Thymus (tissue), 11 donors: ENCODE data around the gene FREY1. TPM values are rescaled to one million over a fixed set of nuclear protein-coding genes. Genes with fewer than 3 reads are reported as not detected.
"Not testable (repeated sequence)": the region's sequence is repeated elsewhere in the genome, so short reads cannot be mapped to it uniquely, and the experiment has no call there.

Experiments used
- DNase-seq, 9 donors: peaks; one replicate each; pipeline ENCODE4 v3.0.0-alpha.2; 2013; ENCODE audit warnings: low spot score in 9 of 9, low read depth in 6 of 9, missing footprints in 1 of 9
- H3K27ac ChIP-seq, 2 donors: one replicate each; pipeline ENCODE4 v1.5.1; 2013; ENCODE audit warnings: control low read depth in 1 of 2, low read depth in 1 of 2, low read length in 1 of 2, mild to moderate bottlenecking in 1 of 2, moderate library complexity in 1 of 2
- H3K27me3 ChIP-seq, 2 donors: one replicate each; pipeline ENCODE4 v1.5.1; 2013; ENCODE audit warnings: low read length in 1 of 2; ENCODE audit not compliant: control insufficient read depth in 2 of 2, insufficient read depth in 1 of 2
- H3K36me3 ChIP-seq, 2 donors: one replicate each; pipeline ENCODE4 v1.5.1; 2013; ENCODE audit warnings: low read length in 1 of 2, mild to moderate bottlenecking in 1 of 2, moderate library complexity in 1 of 2; ENCODE audit not compliant: control insufficient read depth in 2 of 2, insufficient read depth in 2 of 2
- H3K4me1 ChIP-seq, 2 donors: one replicate each; pipeline ENCODE4 v1.5.1; 2013; ENCODE audit warnings: low read length in 2 of 2; ENCODE audit not compliant: control insufficient read depth in 2 of 2, insufficient read depth in 2 of 2
- H3K4me3 ChIP-seq, 2 donors: one replicate each; pipeline ENCODE4 v1.5.1; 2013; ENCODE audit warnings: low read length in 2 of 2, control low read depth in 1 of 2, mild to moderate bottlenecking in 1 of 2
- H3K9me3 ChIP-seq, 2 donors: one replicate each; pipeline ENCODE4 v1.5.1; 2013; ENCODE audit warnings: low read length in 1 of 2, mild to moderate bottlenecking in 1 of 2; ENCODE audit not compliant: control insufficient read depth in 2 of 2, insufficient read depth in 1 of 2
- WGBS: extraction: QIAGEN DNeasy Blood & Tissue Kit; methylation state at CpG from one replicate; pipeline ENCODE4 v1.1.7; 2013; 5-methylcytosine and 5-hydroxymethylcytosine counted together
- polyA plus RNA-seq: library from polyadenylated mRNA; stranded (reverse); fragments of 200-250 nt; gene quantifications from one replicate; pipeline ENCODE4 v1.2.3, GENCODE V29; 2013
- total RNA-seq: library from RNA; stranded (reverse); fragments of 120-200 nt; gene quantifications from one replicate; pipeline ENCODE4 v1.2.4, GENCODE V29; 2013
- donor health status: healthy.

The FREY1 gene
- total and polyA plus RNA-seq, 2 donors = 0.52 to 0.62 TPM

DNA sequence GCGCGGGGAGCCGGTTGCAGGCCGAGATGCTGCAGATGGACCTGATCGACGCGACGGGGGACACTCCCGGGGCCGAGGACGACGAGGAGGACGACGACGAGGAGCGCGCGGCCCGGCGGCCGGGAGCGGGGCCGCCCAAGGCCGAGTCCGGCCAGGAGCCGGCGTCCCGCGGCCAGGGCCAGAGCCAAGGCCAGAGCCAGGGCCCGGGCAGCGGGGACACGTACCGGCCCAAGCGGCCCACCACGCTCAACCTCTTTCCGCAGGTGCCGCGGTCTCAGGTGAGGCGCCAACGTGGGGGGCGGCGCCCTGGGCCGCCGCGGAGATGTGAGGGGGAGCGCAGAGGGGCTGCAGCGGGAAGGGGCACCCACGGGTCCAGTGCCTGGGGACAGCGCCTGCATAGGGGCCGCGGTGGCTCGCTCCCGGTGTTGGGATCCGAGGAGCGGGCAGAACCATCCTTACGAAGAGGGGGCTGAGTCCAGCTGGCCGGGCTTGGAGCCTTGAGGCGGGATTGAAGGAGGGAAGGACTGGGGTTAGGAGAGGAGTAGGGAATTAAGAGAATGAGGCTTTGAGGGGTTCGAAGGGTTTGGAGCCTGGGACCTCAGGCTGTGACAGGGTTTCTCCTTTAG is 6.8 kb downstream of the FREY1 start:
- not testable (repeated sequence) for H3K36me3 ChIP-seq, DNase-seq, H3K27ac ChIP-seq, H3K9me3 ChIP-seq
- Histone ChIP-seq H3K4me3 (peak overlapping the region in 1 of 2 donors; percentile 56), H3K27me3 (peaks cover 42 to 75% of the 10 kb centered on the region in 2 donors), H3K4me1 (peaks cover 9 to 11% of the 10 kb centered on the region in 2 donors)
- WGBS = 9% methylated on average over 38 of the region's 59 CpGs

DNA sequence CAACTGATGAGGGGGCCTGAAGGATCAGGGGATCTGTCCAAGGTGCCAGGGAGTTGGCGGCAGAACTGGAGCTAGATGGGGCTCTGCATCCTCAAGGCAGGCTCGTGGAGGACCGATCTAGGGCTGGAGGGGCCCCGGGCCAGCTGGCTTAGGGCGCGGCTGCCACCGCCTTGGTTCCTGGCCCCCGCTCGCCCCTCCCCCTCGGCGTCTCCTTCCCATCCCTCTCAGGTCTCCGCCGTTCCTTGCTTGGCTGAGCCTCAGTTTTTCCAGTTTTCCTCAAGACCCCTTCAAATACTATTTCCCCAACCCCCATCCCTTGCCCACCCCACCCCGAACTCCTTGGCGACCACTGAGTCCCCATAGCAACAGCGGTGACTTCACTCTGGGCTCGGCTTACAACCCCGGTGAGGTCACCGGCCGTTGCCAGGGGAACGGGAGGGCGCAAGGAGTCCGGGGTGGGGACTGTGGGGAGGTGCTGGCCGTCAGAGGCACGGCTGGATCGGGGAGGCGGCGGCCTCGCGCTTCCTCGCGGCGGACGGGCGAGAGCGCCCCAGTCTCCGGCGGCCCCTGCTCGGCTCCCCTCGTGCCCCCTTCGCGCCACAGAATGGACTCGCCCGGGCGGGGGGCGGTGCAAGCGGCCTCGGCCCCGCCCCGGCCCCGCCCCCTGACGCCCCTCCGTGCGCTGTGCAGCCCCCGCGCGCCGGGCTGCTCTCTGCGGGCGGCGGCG is 7.5 kb downstream of the FREY1 start:
- WGBS = 2% methylated on average over 62 of the region's 62 CpGs
- H3K4me1 ChIP-seq = peaks cover 9 to 11% of the 10 kb centered on the region in 2 donors
- H3K27me3 ChIP-seq = peaks cover 42 to 81% of the 10 kb centered on the region in 2 donors
- peak overlapping the region in 1 of 2 donors; percentile 56 for H3K4me3 ChIP-seq
- no peaks in the 10 kb centered on the region for H3K9me3 ChIP-seq
- H3K36me3 ChIP-seq = no peaks in the 10 kb centered on the region
- DNase-seq = peak in 2 of 9 donors; percentile 28 to 54
- H3K27ac ChIP-seq = no peak overlapping the region

DNA sequence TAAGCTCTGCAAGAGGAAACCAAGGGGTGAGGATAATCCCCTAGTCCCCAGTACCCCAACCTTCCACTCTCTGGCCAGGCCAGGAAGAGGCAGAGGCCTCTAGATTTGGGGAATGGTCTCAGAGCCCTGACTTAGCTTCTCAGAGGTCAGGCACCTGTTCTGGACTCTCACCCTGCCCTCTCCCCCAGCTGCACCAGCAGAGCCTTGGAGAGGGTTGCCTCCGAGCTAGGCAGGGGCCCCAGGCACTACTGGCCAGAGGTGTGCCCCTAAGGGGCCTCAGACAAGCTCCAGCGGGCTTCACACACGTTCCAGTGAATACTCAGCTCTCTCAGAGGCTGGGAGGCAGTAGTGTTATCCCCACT is 8.0 kb downstream of the FREY1 start:
- 16% methylated on average over 3 of the region's 3 CpGs for WGBS
- Histone ChIP-seq H3K9me3 (no peaks in the 10 kb centered on the region), H3K4me1 (peaks cover 9 to 11% of the 10 kb centered on the region in 2 donors), H3K27ac (no peak overlapping the region), H3K36me3 (no peaks in the 10 kb centered on the region), H3K4me3 (peak overlapping the region in 1 of 2 donors; percentile 56), H3K27me3 (peaks cover 42 to 83% of the 10 kb centered on the region in 2 donors)
- DNase-seq = no peak

DNA sequence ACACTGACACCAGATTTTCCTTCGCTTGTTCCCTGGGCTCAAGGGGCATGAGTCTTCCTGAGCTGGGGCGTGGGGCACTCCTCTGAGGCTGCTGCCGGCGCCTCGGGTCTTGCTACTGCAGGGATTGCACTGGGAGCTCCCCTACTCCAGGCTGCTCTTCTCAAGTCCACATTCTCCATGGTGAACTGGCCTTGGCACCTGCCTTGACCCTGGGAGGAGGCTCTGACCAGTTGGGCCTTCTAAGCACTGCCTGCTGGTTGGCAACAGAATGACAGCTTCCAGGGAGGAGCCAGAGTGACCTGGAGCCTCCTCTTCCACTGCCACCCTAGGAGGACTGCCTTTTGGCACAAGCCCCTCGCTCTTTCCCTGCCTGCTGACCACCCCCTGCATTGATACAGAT is 9.5 kb downstream of the FREY1 start:
- H3K4me1 ChIP-seq = peaks cover 9 to 11% of the 10 kb centered on the region in 2 donors
- H3K9me3 ChIP-seq = no peaks in the 10 kb centered on the region
- WGBS = 93% methylated on average over 6 of the region's 6 CpGs
- H3K4me3 ChIP-seq = no peak overlapping the region
- no peak for DNase-seq
- no peaks in the 10 kb centered on the region for H3K36me3 ChIP-seq
- no peak overlapping the region for H3K27ac ChIP-seq
- peaks cover 40 to 83% of the 10 kb centered on the region in 2 donors for H3K27me3 ChIP-seq

DNA sequence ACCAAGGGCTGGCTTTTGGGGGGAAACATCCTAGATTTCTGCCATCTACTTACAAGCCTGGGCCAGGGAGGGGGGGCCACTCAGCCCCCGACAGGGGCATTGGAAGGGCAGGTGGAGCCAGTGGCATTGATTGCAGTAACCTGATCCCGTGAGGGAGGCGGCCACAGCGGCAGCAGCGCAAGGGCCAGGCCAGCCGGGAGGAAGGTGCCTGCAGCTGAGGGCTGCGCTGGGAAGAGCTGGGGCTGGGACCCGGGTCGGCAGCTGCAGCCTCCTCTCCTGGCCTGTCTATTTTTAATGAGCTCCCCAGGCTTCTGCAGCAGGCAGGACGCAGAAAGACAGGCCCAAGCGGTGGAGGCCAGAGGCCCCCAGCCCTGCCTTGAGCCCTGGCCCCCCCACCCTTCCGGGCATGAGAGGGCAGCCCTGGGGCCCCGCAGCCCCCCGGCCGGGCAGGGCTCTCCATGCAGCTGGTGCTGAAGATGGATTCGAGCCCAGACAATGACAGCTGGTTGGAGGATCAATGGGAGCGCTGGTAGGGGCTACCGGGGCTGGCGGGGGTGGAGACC is 10.6 kb downstream of the FREY1 start:
- DNase-seq = no peak
- Histone ChIP-seq H3K9me3 (no peaks in the 10 kb centered on the region), H3K4me1 (peaks cover 9 to 11% of the 10 kb centered on the region in 2 donors), H3K36me3 (no peaks in the 10 kb centered on the region), H3K4me3 (no peak overlapping the region), H3K27me3 (peaks cover 36 to 72% of the 10 kb centered on the region in 2 donors), H3K27ac (no peak overlapping the region)
- WGBS = 22% methylated on average over 19 of the region's 19 CpGs

DNA sequence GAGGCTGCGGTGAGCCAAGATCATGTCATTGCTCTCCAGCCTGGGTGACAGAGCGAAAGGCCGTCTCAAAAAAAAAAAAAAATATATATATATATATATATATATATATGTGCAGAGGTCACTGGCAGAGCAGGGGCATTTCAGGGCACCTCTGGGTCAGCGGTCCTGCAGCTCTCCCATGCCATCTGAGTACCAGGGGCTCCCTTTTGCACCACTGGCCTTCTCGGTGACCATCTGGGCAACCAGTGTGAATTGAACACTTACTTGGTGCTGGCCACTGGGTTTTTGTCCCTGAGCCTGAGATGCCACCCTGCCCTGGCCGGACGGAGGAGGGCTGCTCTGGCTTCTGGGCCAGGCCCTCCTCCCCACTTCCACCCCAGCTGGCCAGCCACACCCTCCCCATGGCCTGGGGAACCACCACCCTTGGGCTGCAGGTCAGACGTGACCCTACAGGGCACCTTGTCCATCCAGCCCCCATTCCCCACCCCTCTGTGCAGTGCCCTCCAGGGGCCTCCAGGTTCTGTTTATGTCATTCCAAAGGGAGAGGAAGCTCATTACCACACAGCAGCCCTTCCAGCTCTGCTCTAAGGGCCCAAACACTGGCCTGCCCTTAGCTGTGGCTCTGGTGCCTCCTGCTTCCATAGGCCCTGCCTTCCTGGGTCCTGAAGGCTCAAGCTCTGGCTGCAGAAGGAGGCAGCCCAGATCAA is 11.4 kb downstream of the FREY1 start:
- no peak for DNase-seq
- Histone ChIP-seq H3K9me3 (no peaks in the 10 kb centered on the region), H3K4me3 (no peak overlapping the region), H3K36me3 (no peaks in the 10 kb centered on the region), H3K27me3 (peaks cover 28 to 70% of the 10 kb centered on the region in 2 donors), H3K4me1 (peaks cover 9 to 11% of the 10 kb centered on the region in 2 donors), H3K27ac (no peak overlapping the region)
- WGBS = 96% methylated on average over 8 of the region's 8 CpGs

DNA sequence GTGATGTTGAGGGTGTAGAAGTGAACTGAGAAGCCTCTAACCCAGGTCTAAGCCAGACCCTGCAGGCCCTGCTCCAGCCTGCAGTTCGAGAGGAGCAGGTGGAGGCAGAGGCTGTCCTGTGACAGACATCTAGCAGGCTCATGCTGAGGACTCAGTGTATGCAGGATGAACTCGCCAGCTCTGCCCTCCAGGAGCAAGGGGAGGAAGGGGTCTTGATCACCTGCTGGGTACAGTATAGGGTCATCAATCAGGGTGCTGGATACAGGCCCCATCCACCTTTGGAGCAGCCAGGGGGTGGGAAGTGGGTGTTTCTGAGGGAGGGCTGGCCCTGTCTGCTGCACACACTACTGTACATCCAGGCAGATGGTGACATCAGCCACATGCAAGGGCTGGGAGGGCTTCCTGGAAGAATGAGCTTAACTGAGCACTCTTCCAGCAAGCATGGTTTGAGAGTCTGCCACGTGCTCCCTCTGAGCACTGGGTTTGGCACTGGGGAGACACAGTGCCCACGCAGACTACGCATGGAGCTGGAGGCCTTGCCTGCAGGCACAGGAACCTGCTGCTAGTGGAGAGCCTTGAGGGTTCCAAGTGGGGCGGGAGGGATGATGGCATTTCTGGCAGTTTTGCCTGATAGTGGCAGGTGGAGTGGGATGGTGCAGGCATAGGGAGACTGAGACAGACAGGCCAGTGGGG is 12.4 kb downstream of the FREY1 start:
- Histone ChIP-seq H3K4me1 (peaks cover 8 to 11% of the 10 kb centered on the region in 2 donors), H3K9me3 (no peaks in the 10 kb centered on the region), H3K27ac (no peak overlapping the region), H3K36me3 (no peaks in the 10 kb centered on the region), H3K27me3 (peaks cover 21 to 67% of the 10 kb centered on the region in 2 donors), H3K4me3 (no peak overlapping the region)
- WGBS = 89% methylated on average over 6 of the region's 6 CpGs
- DNase-seq = no peak

DNA sequence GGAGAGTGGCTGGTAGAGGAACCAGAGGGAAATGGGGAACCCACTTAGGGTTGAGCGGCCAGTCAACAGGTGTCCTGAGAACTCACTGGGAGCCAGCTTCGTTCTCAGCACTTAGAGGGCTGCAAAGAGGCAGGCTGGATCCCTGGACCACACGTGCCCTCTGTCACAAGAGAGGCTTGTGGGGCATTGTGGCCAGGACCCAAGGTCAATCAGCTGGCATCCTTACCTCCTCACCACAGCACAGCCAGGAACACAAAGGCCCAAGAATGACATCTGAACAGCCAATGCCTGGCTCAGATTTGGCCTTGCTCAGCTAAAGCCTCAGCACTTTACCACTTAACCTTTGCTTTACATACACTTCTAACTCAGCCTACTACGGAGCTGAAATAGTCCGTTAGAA is 14.2 kb downstream of the FREY1 start:
- Histone ChIP-seq H3K36me3 (no peaks in the 10 kb centered on the region), H3K4me1 (no peaks in the 10 kb centered on the region), H3K27me3 (peaks cover 7 to 59% of the 10 kb centered on the region in 2 donors), H3K9me3 (no peaks in the 10 kb centered on the region), H3K27ac (no peak overlapping the region), H3K4me3 (no peak overlapping the region)
- WGBS = 89% methylated on average over 5 of the region's 5 CpGs
- no peak for DNase-seq
